Measurements from ENCODE around the gene RNF5. TPM values are rescaled to one million over a fixed set of nuclear protein-coding genes. Genes with fewer than 3 reads are reported as not detected.
A peak's percentile ranks its signal among the peaks of the same experiment; 100 is the strongest.

The RNF5 gene
- total RNA-seq, 1 donor from 2014 or later, result 79.9 TPM

DNA sequence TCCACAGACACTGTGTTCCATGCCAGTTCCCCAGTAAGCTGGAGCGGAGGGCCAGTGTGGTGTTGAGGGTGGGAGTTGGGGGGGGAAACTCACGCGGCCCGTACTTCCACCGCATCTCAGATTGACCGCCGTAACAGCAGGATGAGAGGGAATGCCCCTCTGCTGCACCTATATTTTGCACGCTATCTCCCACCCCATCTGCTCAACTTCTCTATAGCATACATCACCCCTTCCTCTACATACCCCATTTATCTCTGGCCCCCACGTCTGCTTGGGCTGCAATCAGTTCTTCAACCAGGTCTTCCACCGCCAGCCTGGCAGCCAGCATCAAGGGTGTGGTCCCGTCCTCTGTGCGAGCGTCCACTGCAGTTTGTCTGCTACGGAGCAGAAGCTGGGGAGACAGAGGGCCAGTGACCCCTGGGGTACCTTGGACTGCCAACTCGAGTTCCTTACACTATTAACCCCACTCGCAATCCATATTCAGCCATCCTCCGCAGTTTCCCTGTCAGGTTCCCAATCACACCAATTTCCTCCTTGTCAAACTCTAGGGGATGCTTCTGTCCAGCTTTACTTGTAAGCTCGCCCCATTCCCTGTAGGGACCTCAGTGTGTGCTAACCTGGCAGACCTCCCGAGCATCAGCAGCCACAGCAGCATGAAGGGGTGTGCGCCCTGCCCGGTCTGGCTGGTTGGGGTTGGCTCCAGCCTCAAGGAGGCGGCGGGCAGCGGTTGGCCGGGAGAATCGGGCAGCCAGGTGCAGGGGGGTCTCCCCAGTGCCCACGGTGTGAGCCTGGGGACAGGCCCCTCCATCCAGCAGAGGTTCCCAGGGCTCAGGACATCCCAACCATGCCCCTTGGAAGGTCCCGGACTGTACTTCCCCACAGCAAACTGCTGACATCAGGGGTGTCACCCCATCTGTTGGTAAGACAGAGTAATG is 18.7 kb downstream of the RNF5 start:
- H3K4me3 ChIP-seq (ENCODE audit: low read depth, low read length), result peak overlapping the region; percentile 99
- no peak for DNase-seq (ENCODE audit: low read depth)
- TF ChIP-seq, protein P1, sequence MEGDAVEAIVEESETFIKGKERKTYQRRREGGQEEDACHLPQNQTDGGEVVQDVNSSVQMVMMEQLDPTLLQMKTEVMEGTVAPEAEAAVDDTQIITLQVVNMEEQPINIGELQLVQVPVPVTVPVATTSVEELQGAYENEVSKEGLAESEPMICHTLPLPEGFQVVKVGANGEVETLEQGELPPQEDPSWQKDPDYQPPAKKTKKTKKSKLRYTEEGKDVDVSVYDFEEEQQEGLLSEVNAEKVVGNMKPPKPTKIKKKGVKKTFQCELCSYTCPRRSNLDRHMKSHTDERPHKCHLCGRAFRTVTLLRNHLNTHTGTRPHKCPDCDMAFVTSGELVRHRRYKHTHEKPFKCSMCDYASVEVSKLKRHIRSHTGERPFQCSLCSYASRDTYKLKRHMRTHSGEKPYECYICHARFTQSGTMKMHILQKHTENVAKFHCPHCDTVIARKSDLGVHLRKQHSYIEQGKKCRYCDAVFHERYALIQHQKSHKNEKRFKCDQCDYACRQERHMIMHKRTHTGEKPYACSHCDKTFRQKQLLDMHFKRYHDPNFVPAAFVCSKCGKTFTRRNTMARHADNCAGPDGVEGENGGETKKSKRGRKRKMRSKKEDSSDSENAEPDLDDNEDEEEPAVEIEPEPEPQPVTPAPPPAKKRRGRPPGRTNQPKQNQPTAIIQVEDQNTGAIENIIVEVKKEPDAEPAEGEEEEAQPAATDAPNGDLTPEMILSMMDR (conservative IDR thresholded peaks at IDR 0.05; ENCODE audit: low read depth, low read length), result no peak

DNA sequence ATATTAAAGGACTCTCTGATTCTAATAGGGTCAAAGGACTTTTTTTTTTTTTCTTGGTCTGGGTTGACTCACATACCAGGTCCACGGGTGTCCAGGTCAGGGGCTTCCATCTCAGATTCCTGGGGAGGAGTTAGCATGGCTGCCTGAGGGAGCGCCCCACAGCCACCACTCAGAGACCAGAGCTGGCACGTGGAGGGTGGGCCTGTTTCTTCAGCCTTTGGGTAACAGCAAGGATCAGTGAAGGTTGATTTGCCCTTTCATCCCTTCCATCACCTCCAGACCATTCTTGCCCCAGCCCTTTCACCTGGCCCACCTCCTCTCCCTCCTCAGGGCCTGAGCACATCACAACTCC is 20.1 kb downstream of the RNF5 start:
- H3K4me3 ChIP-seq (ENCODE audit: low read depth, low read length), result no peak overlapping the region
- TF ChIP-seq, protein P1 (conservative IDR thresholded peaks at IDR 0.05; ENCODE audit: low read depth, low read length), result no peak
- no peak for DNase-seq (ENCODE audit: low read depth)

DNA sequence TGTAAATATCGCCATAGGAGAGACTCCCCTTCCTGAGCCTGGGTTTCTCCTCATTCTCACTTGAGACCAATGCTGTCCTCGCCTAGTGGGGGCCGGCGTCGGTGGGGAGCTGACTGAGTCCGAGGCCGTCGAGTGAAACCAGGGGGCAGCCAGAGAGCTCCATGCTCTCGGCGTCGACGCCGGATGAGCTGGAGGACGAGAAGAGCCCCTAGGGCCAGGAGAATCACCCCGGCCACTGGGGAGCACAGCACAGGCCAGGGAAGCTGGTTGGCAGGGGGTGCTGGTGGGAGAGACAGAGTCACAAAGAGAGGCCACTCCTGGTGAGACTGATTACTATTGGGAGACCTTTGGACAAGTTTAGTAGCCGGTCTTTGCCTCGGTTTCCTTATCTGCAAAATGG is 20.7 kb downstream of the RNF5 start:
- no peak overlapping the region for H3K4me3 ChIP-seq (ENCODE audit: low read depth, low read length)
- no peak for DNase-seq (ENCODE audit: low read depth)

DNA sequence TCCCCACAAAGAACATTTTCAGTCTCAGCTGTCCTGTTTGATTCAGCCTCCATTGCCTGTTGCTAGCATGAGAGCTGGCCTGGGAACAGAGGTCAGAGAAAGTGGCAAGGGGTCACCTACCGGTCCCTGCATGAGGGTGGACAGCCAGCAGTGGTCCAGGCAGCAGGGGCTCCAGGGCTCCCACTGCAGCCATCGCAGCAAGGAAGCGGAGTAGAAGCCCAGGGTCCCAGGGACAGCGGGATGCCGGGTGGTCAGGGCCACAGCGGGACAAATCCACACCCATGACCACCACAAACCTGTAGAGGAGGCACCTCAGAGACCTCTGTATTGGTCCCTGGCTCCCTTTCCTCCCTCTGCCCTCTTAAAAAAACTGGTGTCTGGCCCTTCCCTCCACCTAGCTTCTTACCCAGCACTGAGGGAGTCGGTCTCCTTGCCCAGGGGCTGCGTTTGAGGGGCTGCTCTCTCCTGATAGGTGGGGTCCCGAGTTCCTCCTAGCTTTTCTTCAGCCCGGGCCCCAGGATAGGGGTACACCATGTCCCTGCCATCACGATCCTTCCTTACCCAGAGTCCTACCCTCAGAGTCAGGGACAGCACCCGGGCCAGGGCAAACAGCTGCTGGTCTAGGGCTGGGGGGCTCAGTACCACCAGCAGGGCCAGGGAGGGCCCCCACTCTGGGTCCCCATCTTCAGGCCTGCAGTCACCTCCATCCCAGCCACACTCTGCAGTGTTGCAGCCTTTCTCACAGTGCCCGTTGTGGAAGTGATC is 22.7 kb downstream of the RNF5 start:
- no peak for DNase-seq (ENCODE audit: low read depth)
- H3K4me3 ChIP-seq (ENCODE audit: low read depth, low read length), result no peak overlapping the region
- TF ChIP-seq, protein P1 (conservative IDR thresholded peaks at IDR 0.05; ENCODE audit: low read depth, low read length), result no peak

More for the DNA sequence above, 20.7 kb downstream of the RNF5 start:
- TF ChIP-seq, protein P1 (conservative IDR thresholded peaks at IDR 0.05; ENCODE audit: low read depth, low read length), result no peak

DNA sequence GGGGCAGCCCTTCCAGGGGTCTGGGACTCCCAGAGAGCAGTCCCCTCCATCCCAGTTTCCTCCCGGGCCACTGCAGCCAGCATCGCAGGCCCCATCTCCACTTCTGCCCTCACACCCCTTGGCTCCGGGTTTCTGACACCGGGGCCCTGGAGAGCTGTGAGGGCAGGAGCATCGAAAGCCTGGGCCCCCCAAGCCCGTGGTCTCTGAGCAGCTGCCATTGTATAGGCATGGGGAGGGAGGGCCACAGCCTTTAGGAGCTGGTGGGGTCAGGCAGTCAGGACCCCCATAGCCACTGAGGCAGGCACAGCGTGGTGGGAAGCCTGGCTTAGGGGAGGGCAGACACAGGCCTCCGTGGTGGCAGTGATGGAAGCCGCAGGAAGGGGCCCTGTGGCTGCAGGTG is 24.0 kb downstream of the RNF5 start:
- DNase-seq (ENCODE audit: low read depth), result no peak
- TF ChIP-seq, protein P1 (conservative IDR thresholded peaks at IDR 0.05; ENCODE audit: low read depth, low read length), result no peak
- no peak overlapping the region for H3K4me3 ChIP-seq (ENCODE audit: low read depth, low read length)

DNA sequence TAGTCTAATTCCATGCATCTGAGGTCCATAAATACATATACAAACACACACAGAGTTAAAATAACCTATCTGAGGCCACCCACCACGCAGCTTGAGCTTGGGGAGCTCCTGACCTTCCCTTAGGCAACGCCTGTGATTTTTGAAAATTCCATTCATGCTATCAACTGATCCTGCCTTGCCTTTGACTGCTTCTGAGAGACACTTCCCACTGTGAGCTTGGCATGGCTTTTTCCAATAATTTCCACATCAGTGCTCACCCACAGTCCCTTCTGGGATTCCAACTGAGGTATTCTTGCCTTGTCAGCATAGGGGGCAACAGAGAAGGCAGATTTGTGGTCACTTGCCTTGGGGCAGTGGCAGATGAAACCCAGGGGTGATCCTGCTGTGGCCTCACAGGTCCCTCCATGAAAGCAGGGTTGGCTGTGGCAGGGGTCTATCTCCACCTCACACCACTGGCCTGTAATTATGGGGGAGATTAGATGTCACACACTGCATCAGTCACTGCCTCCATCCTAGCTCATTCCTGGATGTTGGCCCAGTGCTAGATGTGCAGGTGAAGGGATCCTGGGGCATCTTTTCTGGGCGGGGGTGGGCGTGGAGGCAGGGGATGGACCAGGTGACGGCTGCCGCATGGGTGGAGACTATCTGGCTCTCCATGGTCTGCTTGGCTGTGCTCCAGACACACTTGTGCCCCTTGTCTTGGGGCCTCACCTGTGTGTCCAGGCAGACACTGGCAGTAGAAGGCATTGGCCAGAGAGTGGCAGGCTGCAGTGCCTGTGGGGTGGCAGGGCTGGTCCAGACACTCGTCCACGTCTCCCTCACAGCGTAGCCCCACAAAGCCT is 25.4 kb downstream of the RNF5 start:
- H3K4me3 ChIP-seq (ENCODE audit: low read depth, low read length), result no peak overlapping the region
- no peak for DNase-seq (ENCODE audit: low read depth)
- TF ChIP-seq, protein P1 (conservative IDR thresholded peaks at IDR 0.05; ENCODE audit: low read depth, low read length), result no peak
